IMR-90 (cell line): ENCODE measurements around the gene ANKK1. TPM values are rescaled to one million over a fixed set of nuclear protein-coding genes. Genes with fewer than 3 reads are reported as not detected.

ENCODE experiments used
- ATAC-seq: fragments of 200-7000 bp; cut with Tn5 transposase; 2 replicates; pipeline ENCODE4 v1.9.1; 2020; ENCODE audit warnings: low read depth, mild to moderate bottlenecking, moderate library complexity
- BruUV-seq: library from RNA; stranded (reverse); fragments of 400-500 nt; replicated peaks from 2 replicates; lab custom pipeline; 2021; lab: Mats Ljungman, UMichigan
- CTCF ChIA-PET: fragments of 300-600 bp; formaldehyde crosslinking; extraction: SDS; loops from one replicate; lab custom pipeline; 2021; ENCODE audit warnings: antibody characterized with exemption; lab: Yijun Ruan, JAX
- POLR2A ChIA-PET: fragments of 300-600 bp; sonication (Branson Sonifier 250); formaldehyde crosslinking; loops from one replicate; lab custom pipeline; 2022; ENCODE audit warnings: antibody characterized with exemption; ENCODE audit not compliant: unreplicated experiment; lab: Charles Lee
- DNase-seq: peaks from one replicate; pipeline ENCODE4 v3.0.0; 2013
- H2AFZ ChIP-seq: replicated peaks from 2 replicates; pipeline ENCODE3; 2013; ENCODE audit warnings: low read length, mild to moderate bottlenecking; ENCODE audit not compliant: poor library complexity
- H2AK5ac ChIP-seq: 2 replicates; pipeline ENCODE4 v1.6.1; 2013; ENCODE audit warnings: low read depth, low read length, inconsistent platforms
- H2AK9ac ChIP-seq: replicated peaks from 2 replicates; pipeline ENCODE3; 2013; ENCODE audit warnings: mild to moderate bottlenecking, low read depth, low read length, moderate library complexity; ENCODE audit not compliant: poor library complexity
- H2BK120ac ChIP-seq: 2 replicates; pipeline ENCODE4 v1.6.1; 2013; ENCODE audit warnings: low read depth, low read length, inconsistent platforms
- H2BK15ac ChIP-seq: 3 replicates; pipeline ENCODE4 v1.6.1; 2013; ENCODE audit warnings: low read depth, low read length, inconsistent platforms
- H2BK20ac ChIP-seq: 2 replicates; pipeline ENCODE4 v1.6.1; 2013; ENCODE audit warnings: low read depth, mild to moderate bottlenecking, inconsistent platforms, low read length, moderate library complexity
- H2BK5ac ChIP-seq: 2 replicates; pipeline ENCODE4 v1.6.1; 2013; ENCODE audit warnings: mild to moderate bottlenecking, low read depth, low read length, inconsistent platforms; ENCODE audit not compliant: poor library complexity, severe bottlenecking
- H3K14ac ChIP-seq: replicated peaks from 2 replicates; pipeline ENCODE4 v1.6.1; 2013; ENCODE audit warnings: low read depth, low read length, inconsistent platforms
- H3K18ac ChIP-seq: 2 replicates; pipeline ENCODE4 v1.6.1; 2013; ENCODE audit warnings: low read depth, low read length, control low read depth
- H3K23ac ChIP-seq: 2 replicates; pipeline ENCODE4 v1.6.1; 2013; ENCODE audit warnings: low read depth, low read length, inconsistent platforms
- H3K27ac ChIP-seq: 2 replicates; pipeline ENCODE4 v1.5.1; 2013; ENCODE audit warnings: mild to moderate bottlenecking, control low read depth, low read length; ENCODE audit not compliant: insufficient read depth
- H3K27me3 ChIP-seq: 2 replicates; pipeline ENCODE4 v1.6.1; 2013; ENCODE audit warnings: low read length; ENCODE audit not compliant: control insufficient read depth, insufficient read depth
- H3K36me3 ChIP-seq: 2 replicates; pipeline ENCODE4 v1.6.1; 2013; ENCODE audit warnings: low read length, mixed read lengths; ENCODE audit not compliant: control insufficient read depth, insufficient read depth
- H3K4ac ChIP-seq: 2 replicates; pipeline ENCODE4 v1.6.1; 2013; ENCODE audit warnings: low read depth, low read length, inconsistent platforms
- H3K4me1 ChIP-seq: 2 replicates; pipeline ENCODE4 v1.6.1; 2013; ENCODE audit warnings: low read length, mixed read lengths; ENCODE audit not compliant: control insufficient read depth, insufficient read depth
- H3K4me2 ChIP-seq: 2 replicates; pipeline ENCODE4 v1.6.1; 2013; ENCODE audit warnings: low read depth, mild to moderate bottlenecking, control low read depth, low read length, moderate library complexity
- H3K4me3 ChIP-seq: 2 replicates; pipeline ENCODE4 v1.5.1; 2013; ENCODE audit warnings: low read depth, mild to moderate bottlenecking, control low read depth, low read length, moderate library complexity; ENCODE audit not compliant: insufficient read depth
- H3K56ac ChIP-seq: 2 replicates; pipeline ENCODE4 v1.6.1; 2013; ENCODE audit warnings: low read length, inconsistent platforms; ENCODE audit not compliant: insufficient read depth; ENCODE audit errors: extremely low read depth
- H3K79me1 ChIP-seq, 2 experiments: 2 replicates each; pipeline ENCODE4 v1.6.1; 2013; ENCODE audit warnings: low read length in 2 of 2, inconsistent platforms in 1 of 2, low read depth in 1 of 2
- H3K9ac ChIP-seq: 2 replicates; pipeline ENCODE4 v1.6.1; 2013; ENCODE audit warnings: low read depth, low read length, control low read depth
- H3K9me1 ChIP-seq: 2 replicates; pipeline ENCODE4 v1.6.1; 2013; ENCODE audit warnings: low read length, inconsistent platforms; ENCODE audit not compliant: insufficient read depth
- H3K9me3 ChIP-seq: 2 replicates; pipeline ENCODE4 v1.6.1; 2013; ENCODE audit warnings: low read length; ENCODE audit not compliant: control insufficient read depth, insufficient read depth
- H4K20me1 ChIP-seq: 2 replicates; pipeline ENCODE4 v1.6.1; 2013; ENCODE audit warnings: low read length, inconsistent platforms; ENCODE audit not compliant: insufficient read depth
- H4K5ac ChIP-seq: 2 replicates; pipeline ENCODE4 v1.6.1; 2013; ENCODE audit warnings: mild to moderate bottlenecking, low read depth, low read length, control low read depth
- H4K8ac ChIP-seq, 2 experiments: 2 replicates each; pipeline ENCODE4 v1.6.1; 2013; ENCODE audit warnings: low read depth in 2 of 2, low read length in 2 of 2, control low read depth in 1 of 2, inconsistent platforms in 1 of 2
- H4K91ac ChIP-seq: 2 replicates; pipeline ENCODE4 v1.6.1; 2013; ENCODE audit warnings: low read depth, low read length, inconsistent platforms; ENCODE audit not compliant: insufficient read depth
- BHLHE40 ChIP-seq: fragments of 150-350 bp; IDR thresholded peaks from 2 replicates; pipeline ENCODE4 v1.6.1; 2016; ENCODE audit warnings: mild to moderate bottlenecking, low read depth, low read length
- CEBPB ChIP-seq: IDR thresholded peaks from 2 replicates; pipeline ENCODE4 v1.6.1; 2012; ENCODE audit warnings: low read depth, low read length, improper control_type of control experiment
- CHD1 ChIP-seq: IDR thresholded peaks from 2 replicates; pipeline ENCODE4 v1.6.1; 2012; ENCODE audit warnings: low read depth, low read length, improper control_type of control experiment
- CTCF ChIP-seq: conservative IDR thresholded peaks from 2 replicates; pipeline ENCODE4 v1.5.1; 2012; ENCODE audit warnings: mild to moderate bottlenecking, low read depth, low read length, improper control_type of control experiment
- ELK1 ChIP-seq: fragments of 150-350 bp; IDR thresholded peaks from 2 replicates; pipeline ENCODE4 v1.6.1; 2016; ENCODE audit warnings: low read depth, mild to moderate bottlenecking, low read length, moderate library complexity, borderline replicate concordance
- FOS ChIP-seq: fragments of 150-350 bp; IDR thresholded peaks from 2 replicates; pipeline ENCODE4 v1.6.1; 2016; ENCODE audit warnings: low read depth, low read length
- MAFK ChIP-seq: IDR thresholded peaks from 2 replicates; pipeline ENCODE4 v1.6.1; 2012; ENCODE audit warnings: low read depth, low read length, improper control_type of control experiment
- MAZ ChIP-seq: IDR thresholded peaks from 2 replicates; pipeline ENCODE4 v1.6.1; 2012; ENCODE audit warnings: low read depth, mild to moderate bottlenecking, low read length, improper control_type of control experiment, moderate library complexity, borderline replicate concordance
- MXI1 ChIP-seq: IDR thresholded peaks from 2 replicates; pipeline ENCODE4 v1.6.1; 2012; ENCODE audit warnings: low read depth, mild to moderate bottlenecking, low read length, moderate library complexity, borderline replicate concordance
- NFE2L2 ChIP-seq: fragments of 150-350 bp; IDR thresholded peaks from 2 replicates; pipeline ENCODE4 v1.6.1; 2016; ENCODE audit warnings: low read depth, mild to moderate bottlenecking, low read length
- POLR2A ChIP-seq: IDR thresholded peaks from 2 replicates; pipeline ENCODE4 v1.6.1; 2012; ENCODE audit warnings: mild to moderate bottlenecking, low read depth, low read length
- RAD21 ChIP-seq: IDR thresholded peaks from 2 replicates; pipeline ENCODE4 v1.6.1; 2012; ENCODE audit warnings: low read length, improper control_type of control experiment
- RCOR1 ChIP-seq: IDR thresholded peaks from 2 replicates; pipeline ENCODE4 v1.6.1; 2012; ENCODE audit warnings: mild to moderate bottlenecking, low read length, improper control_type of control experiment; ENCODE audit not compliant: insufficient replicate concordance
- RFX5 ChIP-seq: IDR thresholded peaks from 2 replicates; pipeline ENCODE4 v1.8.0; 2012; ENCODE audit warnings: low read depth, mild to moderate bottlenecking, low read length, moderate library complexity
- SMC3 ChIP-seq: fragments of 150-350 bp; IDR thresholded peaks from 2 replicates; pipeline ENCODE4 v1.6.1; 2016; ENCODE audit warnings: low read depth, mild to moderate bottlenecking, antibody characterized with exemption, low read length, moderate library complexity
- USF2 ChIP-seq: fragments of 150-350 bp; IDR thresholded peaks from 2 replicates; pipeline ENCODE4 v1.6.1; 2017; ENCODE audit warnings: mild to moderate bottlenecking, antibody characterized with exemption, low read length, low read depth
- whole genome bisulfite sequencing, 2 experiments: methylation state at CpG; one replicate each; pipeline versions ENCODE4 v1.1.5 to v1.1.7; 2013; ENCODE audit warnings: missing lambda C conversion rate in 2 of 2; ENCODE audit not compliant: insufficient read length in 1 of 2; ENCODE audit errors: extremely low coverage in 2 of 2; 5-methylcytosine and 5-hydroxymethylcytosine counted together
- dilution Hi-C: fragments of 300-500 bp; cut with HindIII; formaldehyde crosslinking; loops from one replicate; pipeline ENCODE4 v1.14.3; 2018; ENCODE audit warnings: low sequenced_read_pairs; ENCODE audit not compliant: unreplicated experiment
- in situ Hi-C: fragments of 300-500 bp; cut with MboI; formaldehyde crosslinking; loops from 3 replicates; pipeline ENCODE4 v1.14.3; 2019; ENCODE audit warnings: low sequenced_read_pairs, inconsistent platforms, mixed read lengths
- intact Hi-C: fragments of 100-400 bp; cut with micrococcal nuclease; formaldehyde crosslinking; loops from 2 replicates; pipeline ENCODE4 v1.10.0; 2022
- polyA plus RNA-seq, 3 experiments: library from polyadenylated mRNA; depleted of rRNA; stranded (reverse); fragments of >200 nt; gene quantifications; 2 replicates each; pipeline ENCODE4 v1.2.3, GENCODE V29; 2012; ENCODE audit warnings: low replicate concordance in 1 of 3
- total RNA-seq: library from RNA; depleted of rRNA; stranded (reverse); fragments of >200 nt; gene quantifications from 2 replicates; pipeline ENCODE4 v1.2.3, GENCODE V29; 2012

ANKK1 gene
- total and polyA plus RNA-seq, 2 of the 4 experiments (the other 2 are of a cell fraction): not detected

GRCh38 chr11:113376156-113376555 lies 11.4 kb upstream of the ANKK1 start:
- peak; percentile 30 for DNase-seq

More at GRCh38 chr11:113376156-113376555, 11.4 kb upstream of the ANKK1 start:
- Histone ChIP-seq H2AK9ac (no peak overlapping the region), H2AK5ac (no peak overlapping the region), H3K14ac (no peak overlapping the region), H3K4me1 (no peaks in the 10 kb centered on the region), H4K8ac (no peak overlapping the region), H4K91ac (no peak overlapping the region), H3K4me3 (no peak overlapping the region), H2BK5ac (no peak overlapping the region), H2BK120ac (no peak overlapping the region), H4K20me1 (no peaks in the 10 kb centered on the region), H4K5ac (no peak overlapping the region), H3K9me3 (no peaks in the 10 kb centered on the region), H3K36me3 (no peaks in the 10 kb centered on the region), H3K9ac (no peak overlapping the region), H3K79me1 (no peaks in the 10 kb centered on the region), H3K18ac (no peak overlapping the region), H3K23ac (no peak overlapping the region), H3K4ac (no peak overlapping the region), H3K27ac (no peak overlapping the region), H2BK15ac (no peak overlapping the region), H3K9me1 (no peaks in the 10 kb centered on the region), H3K56ac (no peak overlapping the region), H2BK20ac (no peak overlapping the region), H2AFZ (no peak overlapping the region), H3K4me2 (no peak overlapping the region), H3K27me3 (peaks cover 2% of the 10 kb centered on the region; the same call in 1 of the 2 replicates)
- no peak for TF ChIP-seq RAD21
- TF ChIP-seq CHD1: no peak
- no peak for TF ChIP-seq CEBPB
- no peak for TF ChIP-seq RCOR1
- no peak for TF ChIP-seq SMC3
- no peak for TF ChIP-seq NFE2L2
- no peak for TF ChIP-seq ELK1
- no peak for TF ChIP-seq MXI1
- TF ChIP-seq POLR2A: no peak
- TF ChIP-seq MAFK: no peak
- no peak for TF ChIP-seq BHLHE40
- no peak for TF ChIP-seq CTCF
- TF ChIP-seq FOS: no peak
- no peak for TF ChIP-seq MAZ
- no peak for TF ChIP-seq RFX5
- no peak for TF ChIP-seq USF2
- intact Hi-C loops (no loop called here), dilution Hi-C loops (no loop called here), in situ Hi-C loops (no loop called here)
- WGBS, 2 experiments: 86% methylated on average over 1 of the region's 3 CpGs; no CpG with 5 or more reads in 1 of the 2 experiments
- no peak for ATAC-seq
- ChIA-PET POLR2A (no interaction called here), CTCF (interaction anchor here (0.6 kb wide), 1 partner anchor 444 kb away, joined by 6 read pairs; no protein-coding TSS in a partner anchor)
- no TSS peak for BruUV-seq
